Activated T-cell treated with anti-CD3 and anti-CD28 coated beads, Interleukin-2, amount 50 U/mL, for 4 hours (primary cell): ENCODE measurements around the gene MMP25. TPM values are rescaled to one million over a fixed set of nuclear protein-coding genes. Genes with fewer than 3 reads are reported as not detected.

Source experiments
- ATAC-seq, 2 donors: fragments of 200-7000 bp; cut with Tn5 transposase; one replicate each; pipeline ENCODE4 v1.10.0; 2021
- DNase-seq: peaks from one replicate; pipeline ENCODE4 v3.0.0-alpha.2; 2020
- H3K27me3 Mint-ChIP-seq: one replicate; pipeline ENCODE4 v1.8.0; 2021; ENCODE audit warnings: low read depth, mixed read lengths
- H3K36me3 Mint-ChIP-seq: one replicate; pipeline ENCODE4 v1.8.0; 2022; ENCODE audit warnings: mixed read lengths; ENCODE audit not compliant: insufficient read depth
- H3K4me1 Mint-ChIP-seq: one replicate; pipeline ENCODE4 v1.8.0; 2021; ENCODE audit warnings: low read depth, mixed read lengths
- H3K4me3 Mint-ChIP-seq: one replicate; pipeline ENCODE4 v1.8.0; 2021; ENCODE audit warnings: mild to moderate bottlenecking, moderate library complexity, mixed read lengths
- H3K9me3 Mint-ChIP-seq: one replicate; pipeline ENCODE4 v1.8.0; 2021; ENCODE audit warnings: mixed read lengths
- total RNA-seq, 3 donors: library from RNA; stranded (reverse); gene quantifications; one replicate each; pipeline ENCODE4 v1.2.1, GENCODE V29; 2021

MMP25 gene
- total RNA-seq, 3 donors from 2014 or later, result 0.46 to 0.84 (median 0.66) TPM

DNA sequence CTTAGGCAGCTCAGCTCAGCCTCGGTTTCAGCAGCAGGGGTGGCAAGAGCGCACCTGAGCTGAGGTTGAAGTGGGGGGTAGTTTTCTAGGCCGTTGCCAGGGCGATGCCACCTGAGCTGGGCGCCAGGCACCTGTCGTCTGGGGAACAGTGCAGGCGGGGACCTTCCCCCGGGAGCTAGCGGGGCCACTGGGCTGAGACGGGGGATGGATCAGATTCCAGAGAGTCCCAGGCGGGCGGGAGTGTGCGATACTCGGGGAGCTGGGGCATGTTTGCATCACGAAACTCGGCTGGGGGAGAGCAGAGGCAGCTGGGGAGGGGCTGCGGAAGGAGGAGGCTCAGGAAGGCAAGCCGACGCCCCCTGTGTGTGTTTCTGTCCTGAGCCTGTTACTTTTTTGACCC, 34.1 kb upstream of the MMP25 start:
- no peaks in the 10 kb centered on the region for H3K36me3 Mint-ChIP-seq
- peaks cover 7% of the 10 kb centered on the region for H3K27me3 Mint-ChIP-seq
- DNase-seq, result no peak
- H3K4me3 Mint-ChIP-seq, result no peak overlapping the region
- ATAC-seq, result no peak
- H3K9me3 Mint-ChIP-seq, result no peaks in the 10 kb centered on the region
- H3K4me1 Mint-ChIP-seq, result peaks cover 13% of the 10 kb centered on the region

DNA sequence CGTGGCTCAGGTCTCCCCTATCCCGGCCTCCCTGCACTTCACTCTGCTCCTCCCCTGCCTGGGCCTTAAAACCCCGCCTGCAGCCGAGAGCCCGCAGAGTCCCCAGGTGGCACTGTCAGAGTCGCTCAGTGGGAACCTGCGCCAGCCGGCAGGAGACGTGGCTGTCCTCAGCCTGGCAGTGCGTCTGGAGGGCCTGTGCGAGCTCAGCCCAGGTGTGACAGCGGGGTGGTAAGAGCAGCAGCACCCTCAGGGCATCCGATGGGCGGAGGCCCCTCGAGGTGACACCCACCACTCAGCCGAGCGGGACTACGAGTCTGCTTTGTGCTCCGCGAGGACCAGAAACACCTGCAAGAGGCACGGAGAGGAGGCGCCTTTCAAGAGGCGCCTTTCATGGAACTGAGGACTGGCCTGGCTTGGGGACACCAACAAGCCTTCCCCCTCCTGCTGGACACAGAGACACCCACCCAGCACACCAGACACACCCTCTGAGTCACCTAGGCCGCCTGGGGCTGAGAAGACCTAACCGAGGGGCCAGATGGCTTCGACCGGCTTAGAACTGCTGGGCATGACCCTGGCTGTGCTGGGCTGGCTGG, 33.4 kb upstream of the MMP25 start, which contains the start of gene CLDN9:
Gene CLDN9 (plus strand): TSS at position 96 of the 593 bp plus-strand sequence. CDS start 440 bp downstream, at position 536.
- no peak within 1 kb of the TSS for H3K4me3 Mint-ChIP-seq
- peaks cover 7% of the 10 kb centered on the region for H3K4me1 Mint-ChIP-seq
- peaks cover 7% of the 10 kb centered on the region for H3K27me3 Mint-ChIP-seq
- DNase-seq (no peak), ATAC-seq (peak; percentile 49 to 56)
- H3K9me3 Mint-ChIP-seq, result no peaks in the 10 kb centered on the region
- no peaks in the 10 kb centered on the region for H3K36me3 Mint-ChIP-seq

DNA sequence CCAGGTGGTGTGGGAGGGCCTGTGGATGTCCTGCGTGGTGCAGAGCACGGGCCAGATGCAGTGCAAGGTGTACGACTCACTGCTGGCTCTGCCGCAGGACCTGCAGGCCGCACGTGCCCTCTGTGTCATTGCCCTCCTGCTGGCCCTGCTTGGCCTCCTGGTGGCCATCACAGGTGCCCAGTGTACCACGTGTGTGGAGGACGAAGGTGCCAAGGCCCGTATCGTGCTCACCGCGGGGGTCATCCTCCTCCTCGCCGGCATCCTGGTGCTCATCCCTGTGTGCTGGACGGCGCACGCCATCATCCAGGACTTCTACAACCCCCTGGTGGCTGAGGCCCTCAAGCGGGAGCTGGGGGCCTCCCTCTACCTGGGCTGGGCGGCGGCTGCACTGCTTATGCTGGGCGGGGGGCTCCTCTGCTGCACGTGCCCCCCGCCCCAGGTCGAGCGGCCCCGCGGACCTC, 32.8 kb upstream of the MMP25 start:
- H3K36me3 Mint-ChIP-seq, result no peaks in the 10 kb centered on the region
- no peak overlapping the region for H3K4me3 Mint-ChIP-seq
- peaks cover 7% of the 10 kb centered on the region for H3K4me1 Mint-ChIP-seq
- H3K9me3 Mint-ChIP-seq, result no peaks in the 10 kb centered on the region
- DNase-seq (no peak), ATAC-seq (no peak)
- H3K27me3 Mint-ChIP-seq, result peaks cover 7% of the 10 kb centered on the region

DNA sequence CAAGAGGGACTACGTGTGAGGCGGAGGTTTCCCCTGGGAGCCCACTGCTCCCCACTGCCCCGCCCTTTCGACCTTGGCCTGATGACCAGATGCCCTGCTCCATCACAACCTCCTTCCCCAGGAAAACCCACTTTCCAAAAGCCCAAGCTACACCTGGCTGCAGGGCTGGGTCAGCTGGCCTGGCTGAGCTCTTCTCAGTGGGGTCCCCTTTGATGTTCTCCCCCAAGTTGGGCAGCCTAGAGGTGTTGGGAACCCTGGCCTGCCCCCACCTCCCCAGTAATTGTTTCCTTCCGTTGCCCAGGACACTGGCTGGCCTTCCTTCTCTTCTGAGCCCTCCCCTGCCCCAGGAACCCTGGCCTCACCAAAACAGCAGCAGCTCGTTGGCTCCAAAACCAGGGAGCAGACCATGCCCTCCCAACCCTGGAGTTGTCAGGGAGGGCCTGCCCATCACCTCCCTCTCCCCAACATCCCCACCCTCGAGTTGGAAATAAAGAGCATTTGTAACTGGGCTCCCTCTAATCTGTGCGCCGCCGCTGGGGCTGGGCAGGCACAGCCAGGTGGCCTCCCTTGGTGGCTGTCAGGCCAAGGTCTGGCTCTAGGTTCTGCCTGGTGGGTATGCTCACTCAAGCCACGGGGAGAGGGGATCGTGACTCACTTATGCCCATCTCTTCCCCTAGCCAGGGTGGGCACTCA, 32.2 kb upstream of the MMP25 start:
- ATAC-seq (no peak), DNase-seq (no peak)
- Mint-ChIP-seq H3K9me3 (no peaks in the 10 kb centered on the region), H3K36me3 (no peaks in the 10 kb centered on the region), H3K4me1 (peaks cover 10% of the 10 kb centered on the region), H3K27me3 (peaks cover 7% of the 10 kb centered on the region), H3K4me3 (no peak overlapping the region)

DNA sequence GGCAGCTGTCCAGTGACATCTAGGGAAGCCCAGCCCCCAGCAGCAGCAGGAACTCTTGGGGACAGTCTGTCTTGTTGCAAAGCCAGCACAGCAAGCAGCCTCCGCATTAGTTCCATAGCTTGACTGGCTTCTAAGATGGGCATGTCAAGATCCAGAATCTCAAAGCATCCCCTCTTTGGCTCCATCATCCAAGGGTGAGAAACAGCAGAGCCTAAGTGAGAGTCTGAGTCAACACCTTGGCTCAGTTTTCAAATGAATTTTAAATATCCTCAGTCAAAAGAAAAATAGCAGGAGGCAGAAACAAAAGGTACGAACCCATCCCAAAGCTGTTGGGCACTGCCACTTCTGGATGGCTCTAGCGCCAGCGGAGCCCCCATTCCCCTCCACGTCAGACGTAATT, 31.4 kb upstream of the MMP25 start:
- H3K36me3 Mint-ChIP-seq, result no peaks in the 10 kb centered on the region
- peaks cover 8% of the 10 kb centered on the region for H3K27me3 Mint-ChIP-seq
- peaks cover 16% of the 10 kb centered on the region for H3K4me1 Mint-ChIP-seq
- H3K9me3 Mint-ChIP-seq, result no peaks in the 10 kb centered on the region
- no peak overlapping the region for H3K4me3 Mint-ChIP-seq
- ATAC-seq, result no peak
- no peak for DNase-seq

GRCh38 chr16:3015865-3016521, 30.4 kb upstream of the MMP25 start:
- Mint-ChIP-seq H3K4me3 (no peak overlapping the region), H3K4me1 (peaks cover 21% of the 10 kb centered on the region), H3K27me3 (peaks cover 8% of the 10 kb centered on the region), H3K36me3 (no peaks in the 10 kb centered on the region), H3K9me3 (no peaks in the 10 kb centered on the region)
- ATAC-seq (no peak), DNase-seq (no peak)

GRCh38 chr16:3017344-3017743, 29.0 kb upstream of the MMP25 start:
- H3K36me3 Mint-ChIP-seq, result no peaks in the 10 kb centered on the region
- DNase-seq (no peak), ATAC-seq (no peak)
- H3K27me3 Mint-ChIP-seq, result peaks cover 8% of the 10 kb centered on the region
- H3K4me1 Mint-ChIP-seq, result peaks cover 33% of the 10 kb centered on the region
- no peak overlapping the region for H3K4me3 Mint-ChIP-seq
- no peaks in the 10 kb centered on the region for H3K9me3 Mint-ChIP-seq

GRCh38 chr16:3017794-3018506, 28.4 kb upstream of the MMP25 start, which contains the start of gene CLDN6:
TSS of gene CLDN6 (minus strand) at chr16:3018183. CDS start at chr16:3016021, 2,162 bp downstream.
- H3K9me3 Mint-ChIP-seq, result no peaks in the 10 kb centered on the region
- H3K36me3 Mint-ChIP-seq, result no peaks in the 10 kb centered on the region
- DNase-seq (peak; percentile 34), ATAC-seq (no peak)
- H3K4me1 Mint-ChIP-seq, result peaks cover 39% of the 10 kb centered on the region
- peaks cover 8% of the 10 kb centered on the region for H3K27me3 Mint-ChIP-seq
- no peak within 1 kb of the TSS for H3K4me3 Mint-ChIP-seq

DNA sequence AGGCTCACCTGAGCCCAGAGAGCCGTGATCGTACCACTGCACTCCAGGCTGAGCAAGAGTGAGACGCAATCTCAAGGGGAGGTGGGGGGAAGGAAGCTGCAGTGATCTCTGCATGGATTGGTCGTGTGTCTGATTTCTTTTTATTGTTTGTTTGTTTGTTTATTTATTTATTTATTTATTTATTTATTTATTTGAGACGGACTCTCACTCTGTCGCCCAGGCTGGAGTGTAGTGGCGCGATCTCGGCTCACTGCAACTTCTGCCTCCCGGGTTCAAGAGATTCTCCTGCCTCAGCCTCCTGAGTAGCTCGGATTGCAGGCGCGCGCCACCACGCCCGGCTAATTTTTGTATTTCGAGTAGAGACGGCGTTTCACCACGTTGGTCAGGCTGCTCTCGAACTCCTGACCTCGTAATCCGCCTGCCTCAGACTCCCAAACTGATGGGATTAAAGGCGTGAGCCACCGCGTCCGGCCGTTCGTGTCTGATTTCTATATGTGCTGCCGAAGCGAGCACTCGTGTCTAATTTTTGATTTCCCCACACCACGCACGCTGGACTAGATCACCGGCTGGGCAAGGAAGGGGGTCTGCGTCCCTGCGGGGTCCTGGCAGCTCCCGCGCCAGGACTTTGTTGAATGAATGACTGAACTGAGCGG, 26.6 kb upstream of the MMP25 start:
- ATAC-seq, result no peak
- peaks cover 6% of the 10 kb centered on the region for H3K27me3 Mint-ChIP-seq
- H3K9me3 Mint-ChIP-seq, result no peaks in the 10 kb centered on the region
- H3K4me3 Mint-ChIP-seq, result peak overlapping the region; percentile 82
- no peak for DNase-seq
- H3K4me1 Mint-ChIP-seq, result peaks cover 53% of the 10 kb centered on the region
- peaks cover 2% of the 10 kb centered on the region for H3K36me3 Mint-ChIP-seq

DNA sequence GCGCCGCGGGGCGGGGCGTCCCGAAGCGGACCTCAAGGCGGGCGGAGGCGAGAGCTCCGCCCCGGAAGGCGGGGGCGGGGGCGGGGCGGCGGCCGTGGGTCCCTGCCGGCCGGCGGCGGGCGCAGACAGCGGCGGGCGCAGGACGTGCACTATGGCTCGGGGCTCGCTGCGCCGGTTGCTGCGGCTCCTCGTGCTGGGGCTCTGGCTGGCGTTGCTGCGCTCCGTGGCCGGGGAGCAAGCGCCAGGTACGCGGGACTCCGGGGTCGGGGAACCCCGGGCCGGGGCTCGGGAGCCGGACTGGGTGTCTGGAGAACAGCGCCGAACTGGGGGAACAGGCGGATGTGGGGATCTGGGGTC, 26.1 kb upstream of the MMP25 start, which contains the start of gene TNFRSF12A:
Gene TNFRSF12A (plus strand): TSS at position 122 of the 357 bp plus-strand sequence. CDS start 30 bp downstream, at position 152.
- ATAC-seq, result peak in 1 of 2 donors; percentile 5
- DNase-seq, result peak; percentile 59
- H3K4me1 Mint-ChIP-seq, result peaks cover 53% of the 10 kb centered on the region
- H3K27me3 Mint-ChIP-seq, result peaks cover 6% of the 10 kb centered on the region
- peak within 1 kb of the TSS; percentile 87 for H3K4me3 Mint-ChIP-seq
- no peaks in the 10 kb centered on the region for H3K9me3 Mint-ChIP-seq
- peaks cover 2% of the 10 kb centered on the region for H3K36me3 Mint-ChIP-seq

GRCh38 chr16:3020604-3021448, 25.5 kb upstream of the MMP25 start:
- Mint-ChIP-seq H3K27me3 (peaks cover 6% of the 10 kb centered on the region), H3K36me3 (peaks cover 2% of the 10 kb centered on the region), H3K9me3 (no peaks in the 10 kb centered on the region), H3K4me3 (peak overlapping the region; percentile 87), H3K4me1 (peaks cover 53% of the 10 kb centered on the region)
- ATAC-seq (peak in 1 of 2 donors; percentile 1), DNase-seq (peak; percentile 74)

DNA sequence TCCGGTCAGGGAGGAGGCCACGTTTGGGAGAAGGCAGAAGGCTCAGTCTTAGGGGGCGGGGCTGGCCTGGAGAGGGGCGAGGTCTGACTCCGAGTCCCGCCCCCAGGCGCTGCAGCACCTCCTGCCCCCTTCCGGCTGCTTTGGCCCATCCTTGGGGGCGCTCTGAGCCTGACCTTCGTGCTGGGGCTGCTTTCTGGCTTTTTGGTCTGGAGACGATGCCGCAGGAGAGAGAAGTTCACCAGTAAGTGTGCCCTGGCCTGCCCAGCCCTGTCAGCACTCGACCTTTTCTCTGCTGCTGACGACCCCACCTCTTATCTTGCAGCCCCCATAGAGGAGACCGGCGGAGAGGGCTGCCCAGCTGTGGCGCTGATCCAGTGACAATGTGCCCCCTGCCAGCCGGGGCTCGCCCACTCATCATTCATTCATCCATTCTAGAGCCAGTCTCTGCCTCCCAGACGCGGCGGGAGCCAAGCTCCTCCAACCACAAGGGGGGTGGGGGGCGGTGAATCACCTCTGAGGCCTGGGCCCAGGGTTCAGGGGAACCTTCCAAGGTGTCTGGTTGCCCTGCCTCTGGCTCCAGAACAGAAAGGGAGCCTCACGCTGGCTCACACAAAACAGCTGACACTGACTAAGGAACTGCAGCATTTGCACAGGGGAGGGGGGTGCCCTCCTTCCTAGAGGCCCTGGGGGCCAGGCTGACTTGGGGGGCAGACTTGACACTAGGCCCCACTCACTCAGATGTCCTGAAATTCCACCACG, 24.7 kb upstream of the MMP25 start:
- no peaks in the 10 kb centered on the region for H3K9me3 Mint-ChIP-seq
- peak overlapping the region; percentile 87 for H3K4me3 Mint-ChIP-seq
- DNase-seq (peak; percentile 90), ATAC-seq (peak; percentile 42 to 51)
- peaks cover 4% of the 10 kb centered on the region for H3K27me3 Mint-ChIP-seq
- peaks cover 53% of the 10 kb centered on the region for H3K4me1 Mint-ChIP-seq
- peaks cover 9% of the 10 kb centered on the region for H3K36me3 Mint-ChIP-seq
